ENCODE results near the gene PDK2.

The PDK2 gene

DNA sequence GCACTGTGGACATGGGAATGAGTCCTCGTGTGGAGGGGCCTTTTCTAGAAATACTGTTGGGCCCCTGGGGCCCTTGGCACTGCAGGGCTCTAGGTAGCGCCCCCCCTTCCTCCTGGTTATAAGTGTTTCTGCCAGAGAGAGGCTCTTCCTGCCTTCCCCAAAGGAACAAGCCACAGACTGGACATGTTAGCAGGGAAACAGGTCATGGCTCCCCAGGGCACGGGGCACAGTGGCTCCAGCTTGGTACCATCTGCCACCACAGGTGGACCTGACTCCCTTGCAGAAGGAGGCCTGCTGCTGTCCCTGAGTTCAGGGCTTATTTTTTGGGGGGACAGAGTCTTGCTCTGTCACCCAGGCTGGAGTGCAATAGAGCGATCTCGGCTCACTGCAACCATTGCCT is 8.8 kb downstream of the PDK2 start:
- Mint-ChIP-seq H3K4me1 (ENCODE audit: low read depth) (peaks cover under 1% of the 10 kb centered on the region), H3K4me3 (no peak overlapping the region), H3K27me3 (no peaks in the 10 kb centered on the region), H3K36me3 (ENCODE audit: low read depth) (peaks cover 74% of the 10 kb centered on the region), H3K27ac (no peak overlapping the region), H3K9me3 (no peaks in the 10 kb centered on the region)
- intact Hi-C loops (cut with micrococcal nuclease) = no loop called here

DNA sequence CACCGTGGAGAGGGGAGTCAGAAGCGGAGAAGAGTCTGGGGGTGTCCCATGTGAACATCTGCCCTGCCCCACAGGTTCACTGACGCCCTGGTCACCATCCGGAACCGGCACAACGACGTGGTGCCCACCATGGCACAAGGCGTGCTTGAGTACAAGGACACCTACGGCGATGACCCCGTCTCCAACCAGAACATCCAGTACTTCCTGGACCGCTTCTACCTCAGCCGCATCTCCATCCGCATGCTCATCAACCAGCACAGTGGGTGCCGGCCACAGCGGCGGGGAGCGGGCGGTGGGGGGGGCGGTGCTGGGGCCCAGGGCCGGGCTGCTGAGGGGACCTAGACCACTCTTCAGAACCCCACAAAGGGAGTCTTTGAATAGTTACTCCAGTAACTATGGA is 10.7 kb downstream of the PDK2 start:
- no peaks in the 10 kb centered on the region for H3K9me3 Mint-ChIP-seq
- H3K27me3 Mint-ChIP-seq = no peaks in the 10 kb centered on the region
- H3K4me1 Mint-ChIP-seq (ENCODE audit: low read depth) = no peaks in the 10 kb centered on the region
- intact Hi-C loops (cut with micrococcal nuclease) = no loop called here
- H3K4me3 Mint-ChIP-seq = no peak overlapping the region
- H3K27ac Mint-ChIP-seq = no peak overlapping the region
- H3K36me3 Mint-ChIP-seq (ENCODE audit: low read depth) = peaks cover 74% of the 10 kb centered on the region

DNA sequence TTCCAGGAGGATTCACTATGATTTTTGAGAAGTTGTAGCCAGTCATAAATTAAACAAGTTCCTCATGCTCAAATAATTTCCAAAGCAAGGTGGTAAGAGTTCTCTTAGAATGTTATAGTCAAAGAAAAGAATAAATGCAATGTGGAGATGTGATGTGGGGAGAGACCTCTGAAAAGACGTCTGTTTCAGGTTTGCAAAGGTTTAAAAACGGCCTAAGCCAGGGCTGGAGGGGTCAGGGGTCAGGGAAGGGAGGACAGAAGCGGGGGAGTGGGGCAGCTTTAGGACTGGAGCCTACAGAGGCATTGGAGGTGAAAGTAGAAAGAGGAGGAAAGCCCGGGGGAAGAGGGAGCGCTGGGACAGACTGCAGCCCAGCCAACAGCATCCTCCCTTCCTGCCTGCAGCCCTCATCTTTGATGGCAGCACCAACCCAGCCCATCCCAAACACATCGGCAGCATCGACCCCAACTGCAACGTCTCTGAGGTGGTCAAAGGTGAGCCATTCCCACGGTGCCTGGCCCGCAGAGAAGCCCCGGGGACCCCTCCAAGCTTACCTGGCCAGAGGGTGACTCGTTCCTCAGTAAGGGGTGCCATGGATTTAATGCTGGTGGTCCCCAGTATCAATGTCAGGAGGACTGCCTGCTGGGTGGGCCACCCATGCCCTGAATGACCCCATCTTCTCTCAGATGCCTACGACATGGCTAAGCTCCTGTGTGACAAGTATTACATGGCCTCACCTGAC is 11.4 kb downstream of the PDK2 start:
- no peaks in the 10 kb centered on the region for H3K27me3 Mint-ChIP-seq
- no peaks in the 10 kb centered on the region for H3K4me1 Mint-ChIP-seq (ENCODE audit: low read depth)
- no peak overlapping the region for H3K4me3 Mint-ChIP-seq
- intact Hi-C loops (cut with micrococcal nuclease) = no loop called here
- H3K9me3 Mint-ChIP-seq = no peaks in the 10 kb centered on the region
- no peak overlapping the region for H3K27ac Mint-ChIP-seq
- peaks cover 72% of the 10 kb centered on the region for H3K36me3 Mint-ChIP-seq (ENCODE audit: low read depth)

DNA sequence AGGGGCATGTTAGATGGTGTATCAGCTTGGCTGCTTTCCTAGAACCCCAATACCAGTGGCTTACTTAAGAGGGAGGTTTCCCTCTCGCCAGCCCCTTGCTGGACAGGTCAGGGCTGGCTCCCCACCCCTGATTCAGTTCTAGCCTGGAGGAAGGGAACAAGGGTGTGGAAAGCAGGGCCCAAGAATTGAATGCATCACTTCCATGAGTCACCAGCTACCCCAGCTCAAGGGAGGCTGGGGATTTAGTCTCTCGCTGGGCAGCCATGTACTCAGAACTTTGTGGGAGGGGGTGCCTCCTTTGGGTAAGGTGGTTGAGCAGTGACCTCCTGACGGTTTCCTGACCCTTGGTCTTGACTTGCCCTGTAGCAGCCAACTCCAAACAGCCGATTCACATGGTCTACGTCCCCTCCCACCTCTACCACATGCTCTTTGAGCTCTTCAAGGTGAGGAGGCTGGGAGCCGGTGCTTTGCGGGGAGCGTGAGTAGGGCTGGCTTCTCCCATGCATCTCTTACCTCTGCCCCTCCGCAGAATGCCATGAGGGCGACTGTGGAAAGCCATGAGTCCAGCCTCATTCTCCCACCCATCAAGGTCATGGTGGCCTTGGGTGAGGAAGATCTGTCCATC is 12.8 kb downstream of the PDK2 start:
- Mint-ChIP-seq H3K36me3 (ENCODE audit: low read depth) (peaks cover 66% of the 10 kb centered on the region), H3K4me1 (ENCODE audit: low read depth) (peaks cover 6% of the 10 kb centered on the region), H3K4me3 (no peak overlapping the region), H3K9me3 (no peaks in the 10 kb centered on the region), H3K27me3 (peaks cover 2% of the 10 kb centered on the region), H3K27ac (no peak overlapping the region)
- intact Hi-C loops (cut with micrococcal nuclease) = no loop called here

DNA sequence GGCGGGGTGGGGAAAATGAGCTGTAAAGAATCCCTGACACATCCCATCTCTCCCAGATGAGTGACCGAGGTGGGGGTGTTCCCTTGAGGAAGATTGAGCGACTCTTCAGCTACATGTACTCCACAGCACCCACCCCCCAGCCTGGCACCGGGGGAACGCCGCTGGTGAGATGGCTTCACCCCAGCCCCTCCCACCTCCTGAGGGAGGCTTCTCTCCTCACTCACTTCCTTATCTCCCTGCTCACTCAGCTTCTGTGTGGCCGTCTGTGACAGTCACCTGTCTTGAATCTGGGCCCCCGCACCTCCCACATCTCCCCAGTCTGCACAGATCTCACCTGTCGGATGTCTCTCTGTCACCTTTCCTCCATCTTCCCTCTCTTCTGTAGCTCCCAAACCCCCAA is 13.4 kb downstream of the PDK2 start:
- Mint-ChIP-seq H3K4me3 (no peak overlapping the region), H3K27me3 (peaks cover 9% of the 10 kb centered on the region), H3K27ac (no peak overlapping the region), H3K9me3 (no peaks in the 10 kb centered on the region), H3K4me1 (ENCODE audit: low read depth) (peaks cover 8% of the 10 kb centered on the region), H3K36me3 (ENCODE audit: low read depth) (peaks cover 66% of the 10 kb centered on the region)
- intact Hi-C loops (cut with micrococcal nuclease) = no loop called here

DNA sequence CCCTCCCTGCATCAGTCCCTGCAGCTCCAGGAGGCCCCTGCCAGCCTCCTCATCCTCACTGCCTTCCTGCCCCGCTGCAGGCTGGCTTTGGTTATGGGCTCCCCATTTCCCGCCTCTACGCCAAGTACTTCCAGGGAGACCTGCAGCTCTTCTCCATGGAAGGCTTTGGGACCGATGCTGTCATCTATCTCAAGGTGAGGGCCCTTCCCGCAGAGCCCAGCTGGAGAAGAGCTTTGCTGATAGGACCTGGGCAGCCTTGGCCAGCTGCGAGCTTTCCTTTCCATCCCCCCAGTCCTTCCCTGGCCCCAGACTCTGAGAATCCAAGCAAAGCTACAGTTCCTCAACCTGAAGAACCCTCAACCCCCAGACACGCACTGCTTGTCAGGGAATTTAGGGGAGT is 14.1 kb downstream of the PDK2 start:
- H3K27me3 Mint-ChIP-seq = peaks cover 15% of the 10 kb centered on the region
- intact Hi-C loops (cut with micrococcal nuclease) = no loop called here
- no peaks in the 10 kb centered on the region for H3K9me3 Mint-ChIP-seq
- peaks cover 66% of the 10 kb centered on the region for H3K36me3 Mint-ChIP-seq (ENCODE audit: low read depth)
- H3K4me1 Mint-ChIP-seq (ENCODE audit: low read depth) = peaks cover 13% of the 10 kb centered on the region
- no peak overlapping the region for H3K27ac Mint-ChIP-seq
- no peak overlapping the region for H3K4me3 Mint-ChIP-seq

DNA sequence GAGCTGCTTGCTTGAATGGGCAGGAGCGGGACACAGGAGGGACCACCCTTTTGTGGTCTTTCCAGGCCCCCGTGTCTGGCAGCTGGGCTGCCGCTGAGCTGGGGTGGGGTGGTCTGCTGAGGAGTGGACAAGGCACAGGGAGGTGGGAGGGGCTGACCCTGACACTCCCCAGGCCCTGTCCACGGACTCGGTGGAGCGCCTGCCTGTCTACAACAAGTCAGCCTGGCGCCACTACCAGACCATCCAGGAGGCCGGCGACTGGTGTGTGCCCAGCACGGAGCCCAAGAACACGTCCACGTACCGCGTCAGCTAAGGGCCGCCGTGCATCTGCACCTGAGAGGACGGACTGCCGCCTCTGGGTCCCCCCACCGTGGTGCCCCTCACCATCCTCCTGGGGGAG is 14.6 kb downstream of the PDK2 start:
- H3K27ac Mint-ChIP-seq = no peak overlapping the region
- peaks cover 20% of the 10 kb centered on the region for H3K27me3 Mint-ChIP-seq
- no peaks in the 10 kb centered on the region for H3K9me3 Mint-ChIP-seq
- intact Hi-C loops (cut with micrococcal nuclease) = no loop called here
- peaks cover 16% of the 10 kb centered on the region for H3K4me1 Mint-ChIP-seq (ENCODE audit: low read depth)
- H3K4me3 Mint-ChIP-seq = no peak overlapping the region
- H3K36me3 Mint-ChIP-seq (ENCODE audit: low read depth) = peaks cover 63% of the 10 kb centered on the region

DNA sequence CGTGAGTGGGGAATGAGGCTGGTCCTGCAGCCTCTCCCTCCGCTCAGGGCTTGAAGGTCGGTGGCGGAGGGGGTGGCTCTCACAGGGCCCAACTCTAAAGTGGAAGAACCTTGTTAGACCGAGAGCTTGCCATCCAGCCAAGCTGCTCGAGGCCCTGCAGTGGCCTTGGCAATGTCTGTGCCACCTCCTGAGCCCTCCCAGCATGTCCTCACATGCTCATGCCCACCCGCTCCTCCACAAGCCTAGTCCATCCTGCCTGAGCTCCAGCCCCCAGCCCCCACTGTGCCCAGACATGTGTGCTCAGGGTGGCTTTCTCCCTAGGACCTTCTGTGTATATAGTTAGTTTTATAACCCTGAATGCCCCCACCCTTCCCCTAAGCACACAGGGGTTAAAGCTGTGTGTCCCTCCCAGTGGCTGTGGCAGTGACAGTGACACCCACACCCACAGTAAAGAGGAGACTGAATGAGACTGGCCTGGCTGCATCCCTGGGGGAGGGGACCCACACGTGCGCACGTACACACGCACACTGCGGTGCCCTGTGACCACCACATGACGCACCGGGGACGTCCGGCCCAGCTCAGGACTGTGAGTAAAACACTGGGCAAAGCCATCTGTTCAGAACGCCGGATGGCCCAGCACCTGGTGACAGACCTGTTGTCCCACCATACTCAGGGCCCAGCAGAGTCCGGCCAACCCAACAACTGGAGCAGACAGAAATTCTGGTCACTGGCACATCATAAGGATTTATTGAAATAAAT is 15.6 kb downstream of the PDK2 start:
- Mint-ChIP-seq H3K36me3 (ENCODE audit: low read depth) (peaks cover 53% of the 10 kb centered on the region), H3K9me3 (no peaks in the 10 kb centered on the region), H3K4me1 (ENCODE audit: low read depth) (peaks cover 21% of the 10 kb centered on the region), H3K27me3 (peaks cover 30% of the 10 kb centered on the region), H3K27ac (no peak overlapping the region), H3K4me3 (no peak overlapping the region)
- intact Hi-C loops (cut with micrococcal nuclease) = no loop called here

DNA sequence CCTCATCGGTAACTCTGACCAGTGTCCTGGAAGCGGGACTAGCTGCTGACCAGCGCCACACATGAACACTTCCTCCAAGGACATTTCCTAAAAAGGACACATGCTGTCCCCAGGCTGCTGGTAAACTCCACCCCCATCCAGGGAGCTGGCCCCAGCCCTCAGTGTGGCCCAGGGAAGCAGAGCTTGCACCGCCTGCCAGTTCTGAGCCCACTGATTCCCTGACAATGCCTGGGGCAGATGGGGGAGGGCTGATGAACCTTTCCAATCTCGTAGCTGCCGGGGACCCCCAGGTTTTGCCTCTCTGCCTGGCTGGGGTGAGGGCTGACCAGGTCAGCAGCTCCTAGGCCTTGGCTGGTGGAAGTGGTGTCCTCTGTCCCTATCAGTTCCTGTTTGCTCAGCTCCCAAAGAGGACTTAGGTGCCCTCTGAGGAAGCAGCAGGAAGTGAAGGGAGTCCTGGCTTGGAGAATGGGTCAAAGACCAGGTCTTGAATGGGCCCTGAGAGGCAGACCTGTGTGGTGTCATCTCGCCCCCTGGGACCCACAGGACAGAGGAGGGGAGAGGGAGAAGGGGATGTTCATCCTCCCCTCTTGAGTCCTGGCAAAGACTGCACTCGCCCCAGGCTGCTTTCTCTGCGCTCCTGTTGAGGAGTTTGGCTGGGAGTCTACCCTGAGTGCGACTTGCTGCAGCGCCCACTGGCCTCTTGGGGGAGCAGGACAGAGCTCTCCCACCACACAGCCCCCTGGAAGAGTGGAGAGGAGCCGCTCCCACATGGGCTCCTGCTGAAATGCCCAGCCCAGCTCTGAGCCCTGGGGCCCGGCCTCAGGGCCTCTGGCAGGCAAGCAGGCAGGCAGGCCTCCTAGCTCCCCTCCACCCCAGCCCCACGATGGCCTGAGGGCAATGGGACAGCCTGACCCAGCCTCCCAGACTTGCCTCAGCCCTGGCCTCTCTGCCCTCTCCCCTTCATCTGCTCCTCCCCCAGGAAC is 16.8 kb downstream of the PDK2 start:
- peaks cover 24% of the 10 kb centered on the region for H3K4me1 Mint-ChIP-seq (ENCODE audit: low read depth)
- H3K27ac Mint-ChIP-seq = no peak overlapping the region
- H3K4me3 Mint-ChIP-seq = no peak overlapping the region

DNA sequence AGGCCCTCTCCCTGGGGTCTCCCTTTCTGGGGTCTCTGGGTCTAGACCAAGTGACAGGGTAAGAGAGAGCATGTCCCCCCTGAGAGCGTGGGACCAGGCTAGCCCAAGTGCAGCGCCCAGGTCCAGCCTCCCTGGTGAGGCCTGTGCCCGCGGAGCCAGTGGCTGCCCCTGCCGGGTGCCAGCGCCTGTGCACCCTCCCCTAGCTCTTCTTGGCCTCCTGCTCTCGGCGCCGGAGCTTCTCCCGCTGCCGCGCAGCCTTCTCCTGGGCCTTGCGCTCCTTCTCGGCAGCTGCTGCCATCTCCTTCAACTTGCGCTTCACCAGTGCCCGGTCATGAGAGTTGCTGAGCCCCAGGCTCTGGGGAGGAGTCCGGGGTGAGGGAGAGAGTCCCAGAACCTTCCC is 17.5 kb downstream of the PDK2 start:
- Mint-ChIP-seq H3K4me1 (ENCODE audit: low read depth) (peaks cover 29% of the 10 kb centered on the region), H3K36me3 (ENCODE audit: low read depth) (peaks cover 36% of the 10 kb centered on the region), H3K27ac (no peak overlapping the region), H3K9me3 (no peaks in the 10 kb centered on the region), H3K4me3 (no peak overlapping the region), H3K27me3 (peaks cover 48% of the 10 kb centered on the region)
- intact Hi-C loops (cut with micrococcal nuclease) = no loop called here

More for the DNA sequence above, 16.8 kb downstream of the PDK2 start:
- peaks cover 42% of the 10 kb centered on the region for H3K27me3 Mint-ChIP-seq
- intact Hi-C loops (cut with micrococcal nuclease) = no loop called here
- H3K9me3 Mint-ChIP-seq = no peaks in the 10 kb centered on the region
- H3K36me3 Mint-ChIP-seq (ENCODE audit: low read depth) = peaks cover 44% of the 10 kb centered on the region

DNA sequence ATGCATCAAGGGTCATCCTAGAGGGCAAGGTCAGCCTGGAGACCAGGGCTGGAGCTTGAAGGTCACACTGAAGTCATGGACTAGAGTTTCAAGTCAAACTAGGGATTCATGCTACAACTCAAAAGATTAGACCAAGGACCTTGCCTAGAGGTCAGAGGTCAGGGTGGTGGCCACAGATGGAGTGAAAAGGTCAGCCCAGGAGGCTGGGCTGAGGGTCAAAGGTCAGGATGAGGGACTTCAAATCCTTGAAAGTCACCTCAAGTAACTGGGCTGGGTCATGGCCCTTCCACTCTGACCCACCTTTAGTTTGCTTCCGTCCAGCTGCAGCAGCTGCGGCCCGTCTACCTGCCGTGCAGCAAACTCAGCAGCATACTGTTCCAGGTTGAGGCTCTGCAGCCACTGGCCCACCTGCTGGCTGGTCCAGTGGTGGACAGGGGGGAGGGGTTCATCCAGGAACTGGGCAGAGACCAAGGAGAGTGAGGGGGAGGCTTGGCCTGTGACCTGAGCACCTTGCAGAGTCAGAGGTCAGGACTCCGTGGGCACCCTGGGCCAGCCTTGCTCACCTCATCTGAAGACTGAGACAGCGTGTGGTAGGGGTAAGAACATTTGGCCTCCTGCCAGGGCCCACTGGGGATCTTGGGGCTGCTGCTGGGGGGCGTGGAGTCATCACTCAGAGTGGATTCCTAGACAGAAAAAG is 18.6 kb downstream of the PDK2 start:
- Mint-ChIP-seq H3K36me3 (ENCODE audit: low read depth) (peaks cover 25% of the 10 kb centered on the region), H3K4me1 (ENCODE audit: low read depth) (peaks cover 29% of the 10 kb centered on the region), H3K9me3 (no peaks in the 10 kb centered on the region), H3K27me3 (peaks cover 58% of the 10 kb centered on the region), H3K27ac (no peak overlapping the region), H3K4me3 (no peak overlapping the region)
- intact Hi-C loops (cut with micrococcal nuclease) = no loop called here

DNA sequence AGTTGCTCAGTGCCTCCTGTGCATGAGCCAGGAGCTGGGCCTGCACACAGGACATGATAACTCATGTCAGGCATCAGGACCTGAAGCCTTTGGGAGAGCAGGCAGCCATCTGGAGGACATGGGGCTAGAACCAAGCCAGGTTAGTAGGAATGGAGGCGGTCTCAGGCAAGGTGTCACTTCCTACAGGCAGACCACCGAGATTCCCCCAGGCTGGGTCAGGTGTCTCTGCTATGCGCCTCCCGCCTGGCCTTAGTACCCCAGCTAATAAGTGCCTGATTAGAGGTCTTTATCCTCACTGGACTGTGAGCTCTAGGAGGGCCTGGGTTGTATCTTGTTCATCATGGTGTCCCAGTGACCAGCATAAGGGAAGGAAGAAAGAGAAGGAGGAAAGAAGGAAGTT is 19.2 kb downstream of the PDK2 start:
- peaks cover 29% of the 10 kb centered on the region for H3K4me1 Mint-ChIP-seq (ENCODE audit: low read depth)
- H3K9me3 Mint-ChIP-seq = no peaks in the 10 kb centered on the region
- H3K27me3 Mint-ChIP-seq = peaks cover 65% of the 10 kb centered on the region
- H3K4me3 Mint-ChIP-seq = no peak overlapping the region
- no peak overlapping the region for H3K27ac Mint-ChIP-seq
- intact Hi-C loops (cut with micrococcal nuclease) = no loop called here
- H3K36me3 Mint-ChIP-seq (ENCODE audit: low read depth) = peaks cover 19% of the 10 kb centered on the region

DNA sequence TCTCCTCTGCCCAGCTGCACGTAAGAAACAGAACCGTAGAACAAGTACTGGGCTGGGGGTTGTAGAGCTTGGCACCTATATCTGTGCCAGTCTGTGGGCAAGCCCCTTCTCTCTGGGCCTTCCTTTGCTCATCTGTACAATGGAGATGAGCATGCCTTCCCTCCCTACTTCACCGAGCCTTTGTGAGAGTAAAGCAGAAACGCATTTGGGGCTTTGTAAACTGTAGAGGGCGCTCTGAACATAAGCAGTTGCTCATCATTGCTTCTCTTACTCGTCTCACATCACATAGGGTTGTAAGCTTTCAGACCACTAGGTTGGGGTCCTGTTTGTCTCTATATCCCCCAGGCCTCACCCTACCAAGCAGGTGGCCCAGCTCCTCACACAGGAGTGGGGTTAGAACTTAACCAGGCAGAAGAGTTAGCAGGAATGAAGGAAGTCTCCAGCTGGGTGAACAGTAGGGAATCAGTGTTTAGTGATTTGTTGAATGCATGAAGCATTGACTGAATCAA is 19.8 kb downstream of the PDK2 start:
- Mint-ChIP-seq H3K27ac (no peak overlapping the region), H3K36me3 (ENCODE audit: low read depth) (peaks cover 14% of the 10 kb centered on the region), H3K9me3 (no peaks in the 10 kb centered on the region), H3K27me3 (peaks cover 70% of the 10 kb centered on the region), H3K4me3 (no peak overlapping the region), H3K4me1 (ENCODE audit: low read depth) (peaks cover 29% of the 10 kb centered on the region)
- intact Hi-C loops (cut with micrococcal nuclease) = no loop called here

Data from dendritic cell treated with granulocyte-macrophage colony-stimulating factor and Interleukin-4, amounts not matched to agents 40 ng/mL and 50 ng/mL, for 4 days (primary cell).